H9 (cell line): Measurements from ENCODE around the gene ARHGEF7. TPM values are rescaled to one million over a fixed set of nuclear protein-coding genes. Genes with fewer than 3 reads are reported as not detected.
A peak's percentile ranks its signal among the peaks of the same experiment; 100 is the strongest.

Experiments
- DNase-seq: peaks from one replicate; pipeline ENCODE4 v3.0.0-alpha.2; 2017
- H2AFZ ChIP-seq: one replicate; pipeline ENCODE4 v1.6.1; 2013; ENCODE audit warnings: mild to moderate bottlenecking, low read length, control low read depth, moderate library complexity
- H2AK5ac ChIP-seq: 2 replicates; pipeline ENCODE4 v1.6.1; 2013; ENCODE audit warnings: low read length, control low read depth, mixed read lengths; ENCODE audit not compliant: insufficient read length
- H2BK120ac ChIP-seq: one replicate; pipeline ENCODE4 v1.6.1; 2013; ENCODE audit warnings: low read depth, mild to moderate bottlenecking, low read length, control low read depth, inconsistent platforms; ENCODE audit not compliant: poor library complexity, severe bottlenecking
- H2BK12ac ChIP-seq: 2 replicates; pipeline ENCODE4 v1.6.1; 2013; ENCODE audit warnings: low read length, control low read depth, mixed read lengths, low read depth; ENCODE audit not compliant: insufficient read length
- H2BK15ac ChIP-seq: 2 replicates; pipeline ENCODE4 v1.6.1; 2013; ENCODE audit warnings: low read depth, low read length, control low read depth
- H2BK20ac ChIP-seq: one replicate; pipeline ENCODE4 v1.6.1; 2013; ENCODE audit warnings: low read depth, mild to moderate bottlenecking, low read length, control low read depth, inconsistent platforms; ENCODE audit not compliant: poor library complexity, severe bottlenecking
- H2BK5ac ChIP-seq: 2 replicates; pipeline ENCODE4 v1.6.1; 2013; ENCODE audit warnings: low read length, control low read depth, mixed read lengths; ENCODE audit not compliant: insufficient read length
- H3K14ac ChIP-seq: 2 replicates; pipeline ENCODE4 v1.6.1; 2013; ENCODE audit warnings: low read length, control low read depth; ENCODE audit not compliant: insufficient read depth
- H3K18ac ChIP-seq: 2 replicates; pipeline ENCODE4 v1.6.1; 2013; ENCODE audit warnings: low read depth, mild to moderate bottlenecking, mixed read lengths, low read length, control low read depth; ENCODE audit not compliant: insufficient read length
- H3K23ac ChIP-seq: 2 replicates; pipeline ENCODE4 v1.6.1; 2013; ENCODE audit warnings: low read length, control low read depth, mixed read lengths, low read depth; ENCODE audit not compliant: insufficient read length
- H3K23me2 ChIP-seq: 2 replicates; pipeline ENCODE4 v1.6.1; 2013; ENCODE audit warnings: low read depth, mild to moderate bottlenecking, mixed read lengths, low read length, control low read depth; ENCODE audit not compliant: insufficient read length, poor library complexity, severe bottlenecking
- H3K27ac ChIP-seq: 2 replicates; pipeline ENCODE4 v1.5.1; 2013; ENCODE audit warnings: low read length, control low read depth, mixed read lengths, low read depth; ENCODE audit not compliant: insufficient read length
- H3K27me3 ChIP-seq: 2 replicates; pipeline ENCODE4 v1.6.1; 2013; ENCODE audit warnings: low read length, control low read depth, inconsistent platforms; ENCODE audit not compliant: insufficient read depth
- H3K4ac ChIP-seq: 2 replicates; pipeline ENCODE4 v1.6.1; 2013; ENCODE audit warnings: low read depth, mild to moderate bottlenecking, control low read depth, inconsistent platforms, low read length, moderate library complexity
- H3K4me1 ChIP-seq: 2 replicates; pipeline ENCODE4 v1.6.1; 2013; ENCODE audit warnings: low read length, control low read depth, inconsistent platforms; ENCODE audit not compliant: insufficient read depth
- H3K4me2 ChIP-seq: 2 replicates; pipeline ENCODE4 v1.6.1; 2013; ENCODE audit warnings: low read length, control low read depth, mixed read lengths; ENCODE audit not compliant: insufficient read length, insufficient read depth
- H3K56ac ChIP-seq: 2 replicates; pipeline ENCODE4 v1.6.1; 2013; ENCODE audit warnings: low read depth, mild to moderate bottlenecking, mixed read lengths, low read length, control low read depth; ENCODE audit not compliant: insufficient read length
- H3K79me1 ChIP-seq: 2 replicates; pipeline ENCODE4 v1.6.1; 2013; ENCODE audit warnings: low read depth, mild to moderate bottlenecking, moderate library complexity, low read length, control low read depth, inconsistent platforms; ENCODE audit not compliant: insufficient read depth, poor library complexity, severe bottlenecking
- H3K79me2 ChIP-seq: 2 replicates; pipeline ENCODE4 v1.6.1; 2013; ENCODE audit warnings: low read length, control low read depth, inconsistent platforms; ENCODE audit not compliant: insufficient read depth
- H3K9ac ChIP-seq: 2 replicates; pipeline ENCODE4 v1.6.1; 2013; ENCODE audit warnings: low read length, control low read depth, mixed read lengths; ENCODE audit not compliant: insufficient read length; ENCODE audit errors: extremely low read depth
- H3K9me3 ChIP-seq: one replicate; pipeline ENCODE4 v1.6.1; 2013; ENCODE audit warnings: low read depth, low read length, inconsistent platforms; ENCODE audit not compliant: control insufficient read depth
- H3T11ph ChIP-seq: one replicate; pipeline ENCODE4 v1.6.1; 2013; ENCODE audit warnings: mild to moderate bottlenecking, low read length, control low read depth, inconsistent platforms
- H4K20me1 ChIP-seq: one replicate; pipeline ENCODE4 v1.6.1; 2013; ENCODE audit not compliant: control insufficient read depth, insufficient read length, insufficient read depth
- H4K5ac ChIP-seq: 2 replicates; pipeline ENCODE4 v1.6.1; 2013; ENCODE audit warnings: low read depth, mild to moderate bottlenecking, mixed read lengths, low read length, control low read depth; ENCODE audit not compliant: insufficient read length
- H4K8ac ChIP-seq: replicated peaks from 2 replicates; pipeline ENCODE4 v1.6.1; 2013; ENCODE audit warnings: low read length, control low read depth, mixed read lengths, low read depth; ENCODE audit not compliant: insufficient read length
- H4K91ac ChIP-seq: 2 replicates; pipeline ENCODE4 v1.6.1; 2013; ENCODE audit warnings: low read depth, mild to moderate bottlenecking, moderate library complexity, mixed read lengths, low read length, control low read depth; ENCODE audit not compliant: insufficient read length
- H3K27ac Mint-ChIP-seq, 3 experiments: 2 replicates in 2 of 3; 3 replicates in 1 of 3; pipeline ENCODE4 v1.8.0; 2020 to 2021; ENCODE audit warnings: mixed read lengths in 3 of 3, mild to moderate bottlenecking in 1 of 3, moderate library complexity in 1 of 3
- H3K27me3 Mint-ChIP-seq: 2 replicates; pipeline ENCODE4 v1.8.0; 2021; ENCODE audit warnings: low read depth, mild to moderate bottlenecking, moderate library complexity, mixed read lengths
- H3K36me3 Mint-ChIP-seq, 3 experiments: 2 replicates in 2 of 3; 3 replicates in 1 of 3; pipeline ENCODE4 v1.8.0; 2020 to 2021; ENCODE audit warnings: low read depth in 3 of 3, mixed read lengths in 3 of 3; ENCODE audit not compliant: insufficient read depth in 1 of 3
- H3K4me1 Mint-ChIP-seq, 2 experiments: 2 replicates each; pipeline ENCODE4 v1.8.0; 2020; ENCODE audit warnings: mixed read lengths in 2 of 2
- H3K4me3 Mint-ChIP-seq, 2 experiments: 2 replicates in 1 of 2; 3 replicates in 1 of 2; pipeline ENCODE4 v1.8.0; 2020 to 2021; ENCODE audit warnings: mild to moderate bottlenecking in 2 of 2, mixed read lengths in 2 of 2, moderate library complexity in 1 of 2
- H3K9me3 Mint-ChIP-seq, 2 experiments: 2 replicates in 1 of 2; 3 replicates in 1 of 2; pipeline ENCODE4 v1.8.0; 2020; ENCODE audit warnings: mild to moderate bottlenecking in 2 of 2, mixed read lengths in 2 of 2, moderate library complexity in 1 of 2
- WGBS: extraction: QIAGEN DNeasy Blood & Tissue Kit; methylation state at CpG from one replicate; pipeline ENCODE4 v1.1.7; 2013; ENCODE audit warnings: missing lambda C conversion rate, low lambda C conversion rate, mixed read lengths; ENCODE audit not compliant: insufficient read length; ENCODE audit errors: extremely low coverage; 5-methylcytosine and 5-hydroxymethylcytosine counted together
- total RNA-seq: library from RNA; stranded (reverse); gene quantifications from 2 replicates; pipeline ENCODE4 v1.2.1, GENCODE V29; 2021
- TF ChIP-seq, protein P1 (sequence below): fragments of 200-600 bp; sonication (generic); conservative IDR thresholded peaks from 3 replicates; pipeline ENCODE4 v1.8.0; 2021; ENCODE audit warnings: antibody characterized with exemption, mild to moderate bottlenecking

ARHGEF7 gene
- total RNA-seq, 1 experiment from 2014 or later = 51.9 TPM

DNA sequence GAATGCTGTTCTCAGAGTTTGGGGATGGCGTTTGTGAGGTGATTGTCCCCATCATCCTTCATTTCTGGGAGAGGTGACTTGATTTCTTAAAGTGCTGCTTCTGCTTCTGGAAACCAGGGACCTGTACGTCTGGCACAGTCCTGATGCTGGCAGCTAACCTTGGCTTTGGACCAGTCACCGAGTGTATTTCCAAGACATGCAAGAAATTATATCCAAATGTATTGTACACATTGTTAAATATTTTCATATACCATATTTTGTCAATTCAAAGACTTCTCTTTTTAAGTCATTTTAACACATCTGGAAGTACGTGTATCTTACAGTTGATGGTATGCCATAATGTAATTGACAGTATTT is 97.4 kb downstream of the ARHGEF7 start:
- Histone ChIP-seq H4K8ac (no peak overlapping the region), H2BK5ac (no peak overlapping the region), H4K91ac (no peak overlapping the region), H4K5ac (no peak overlapping the region), H3K4me2 (peak overlapping the region; percentile 43), H3K23me2 (peaks cover 2% of the 10 kb centered on the region), H2AFZ (no peak overlapping the region), H3K27ac (no peak overlapping the region), H2AK5ac (no peak overlapping the region), H3K56ac (no peak overlapping the region), H3K79me2 (peaks cover 11% of the 10 kb centered on the region; the same call in 1 of the 2 replicates), H3K18ac (no peak overlapping the region), H3K9ac (no peak overlapping the region), H2BK20ac (no peak overlapping the region), H2BK15ac (no peak overlapping the region), H3K4ac (no peak overlapping the region), H3K4me1 (peaks cover 12% of the 10 kb centered on the region; the same call in 1 of the 2 replicates), H3K23ac (no peak overlapping the region), H3K9me3 (no peaks in the 10 kb centered on the region), H3K27me3 (no peaks in the 10 kb centered on the region), H4K20me1 (no peaks in the 10 kb centered on the region), H3K14ac (no peak overlapping the region), H2BK120ac (no peak overlapping the region), H3T11ph (no peak overlapping the region), H2BK12ac (no peak overlapping the region), H3K79me1 (peaks cover 12% of the 10 kb centered on the region)
- TF ChIP-seq, protein P1, sequence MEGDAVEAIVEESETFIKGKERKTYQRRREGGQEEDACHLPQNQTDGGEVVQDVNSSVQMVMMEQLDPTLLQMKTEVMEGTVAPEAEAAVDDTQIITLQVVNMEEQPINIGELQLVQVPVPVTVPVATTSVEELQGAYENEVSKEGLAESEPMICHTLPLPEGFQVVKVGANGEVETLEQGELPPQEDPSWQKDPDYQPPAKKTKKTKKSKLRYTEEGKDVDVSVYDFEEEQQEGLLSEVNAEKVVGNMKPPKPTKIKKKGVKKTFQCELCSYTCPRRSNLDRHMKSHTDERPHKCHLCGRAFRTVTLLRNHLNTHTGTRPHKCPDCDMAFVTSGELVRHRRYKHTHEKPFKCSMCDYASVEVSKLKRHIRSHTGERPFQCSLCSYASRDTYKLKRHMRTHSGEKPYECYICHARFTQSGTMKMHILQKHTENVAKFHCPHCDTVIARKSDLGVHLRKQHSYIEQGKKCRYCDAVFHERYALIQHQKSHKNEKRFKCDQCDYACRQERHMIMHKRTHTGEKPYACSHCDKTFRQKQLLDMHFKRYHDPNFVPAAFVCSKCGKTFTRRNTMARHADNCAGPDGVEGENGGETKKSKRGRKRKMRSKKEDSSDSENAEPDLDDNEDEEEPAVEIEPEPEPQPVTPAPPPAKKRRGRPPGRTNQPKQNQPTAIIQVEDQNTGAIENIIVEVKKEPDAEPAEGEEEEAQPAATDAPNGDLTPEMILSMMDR = no peak
- no peaks in the 10 kb centered on the region for H3K9me3 Mint-ChIP-seq
- no peaks in the 10 kb centered on the region; the same call in 1 of the 2 replicates for H3K27me3 Mint-ChIP-seq
- WGBS = no CpG with 5 or more reads among the region's 4 CpGs
- peaks cover 85% of the 10 kb centered on the region in 2 experiments for H3K4me1 Mint-ChIP-seq
- H3K4me3 Mint-ChIP-seq = no peak overlapping the region; a peak in 1 of 5 replicates
- DNase-seq = no peak
- H3K27ac Mint-ChIP-seq = peak overlapping the region; percentile 49 to 86 (median 73); a peak in 3 of 7 replicates
- H3K36me3 Mint-ChIP-seq = peaks cover 0 to under 1% (median 0%) of the 10 kb centered on the region in 3 experiments; a peak in 1 of 7 replicates
